NCI-H146 treated with DMSO at 0.1 percent for 48 hours (cell line): ENCODE measurements around the gene CHCT1.

ENCODE experiments used
- DNase-seq: peaks from one replicate; lab custom pipeline; 2025; ENCODE audit not compliant: unreplicated experiment; lab: John Stamatoyannopoulos, UW

Gene CHCT1

DNA sequence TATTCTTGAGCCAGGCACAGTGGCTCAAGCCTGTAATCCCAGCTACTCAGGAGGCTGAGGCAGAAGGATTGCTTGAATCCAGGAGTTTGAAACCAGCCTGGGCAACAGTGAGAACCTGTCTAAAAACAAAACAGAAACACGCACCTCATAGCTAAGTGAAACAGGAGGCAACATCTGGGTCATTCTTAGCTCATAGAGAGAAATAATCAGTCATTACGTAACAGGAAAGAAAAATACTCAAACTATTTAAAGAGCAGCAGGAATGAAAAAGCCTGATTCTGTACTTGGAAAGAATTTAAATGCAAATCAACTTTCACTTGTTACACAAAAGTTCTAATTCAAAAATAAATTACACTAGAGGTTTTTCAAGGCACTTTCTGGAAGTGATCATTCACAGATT is 17.2 kb downstream of the CHCT1 start:
- DNase-seq: no peak

DNA sequence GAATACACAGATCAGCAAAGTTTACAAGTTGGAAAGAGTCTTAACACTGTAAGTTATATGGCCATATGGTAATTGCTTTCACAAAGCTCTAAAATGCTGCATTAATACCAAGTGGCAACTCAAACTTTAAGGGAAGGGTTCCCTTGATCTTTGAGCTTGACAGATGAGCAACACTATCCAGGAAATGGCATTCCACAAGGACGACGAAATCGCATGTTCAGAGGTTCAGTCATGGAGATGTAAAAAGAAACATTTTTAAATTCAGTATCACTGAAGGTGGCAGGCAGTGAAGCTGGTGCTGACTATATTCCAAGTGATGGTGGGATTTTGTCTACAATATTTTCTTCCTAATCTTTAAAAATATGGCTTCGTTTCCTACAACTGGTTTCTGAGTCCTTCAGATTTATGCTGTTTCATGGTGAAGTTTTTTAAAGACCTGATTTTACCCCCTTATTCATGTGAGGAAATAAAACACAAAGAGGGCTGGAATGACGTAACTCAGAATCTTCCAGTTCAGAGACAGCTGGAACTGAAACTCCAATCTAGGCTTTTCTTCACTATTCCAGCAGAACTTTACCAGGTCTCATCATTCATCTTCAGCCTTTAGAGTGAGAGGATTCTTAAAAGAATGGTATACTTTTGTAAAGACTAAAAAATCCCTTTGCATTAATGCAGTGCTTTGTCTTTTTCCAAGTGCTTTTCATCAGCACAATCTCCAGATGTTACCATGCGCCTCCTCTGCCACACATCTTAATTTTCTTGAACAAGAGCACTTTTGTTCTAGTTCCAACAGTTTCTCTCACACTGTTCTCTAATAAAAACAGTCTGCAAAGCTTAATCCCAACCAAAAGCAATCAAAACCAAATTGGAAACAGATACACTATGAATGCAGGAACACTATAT is 20.2 kb downstream of the CHCT1 start:
- DNase-seq: no peak

DNA sequence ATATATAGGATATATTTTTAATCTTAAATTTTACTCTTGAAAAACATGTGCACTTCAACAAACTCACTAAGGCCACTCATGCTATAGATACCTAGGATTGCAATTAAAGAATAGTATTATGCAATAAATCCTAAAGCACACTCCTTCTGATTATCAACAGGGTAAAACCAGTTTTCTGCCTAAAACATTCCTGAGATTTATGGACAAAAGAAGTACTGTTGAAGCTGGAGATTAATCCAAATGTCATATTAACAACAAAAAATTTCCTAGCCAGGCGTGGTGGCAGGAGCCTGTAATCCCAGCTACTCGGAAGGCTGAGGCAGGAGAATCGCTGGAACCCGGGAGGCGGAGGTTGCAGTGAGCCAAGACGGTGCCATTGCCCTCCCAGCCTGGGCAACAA is 21.4 kb downstream of the CHCT1 start:
- no peak for DNase-seq

DNA sequence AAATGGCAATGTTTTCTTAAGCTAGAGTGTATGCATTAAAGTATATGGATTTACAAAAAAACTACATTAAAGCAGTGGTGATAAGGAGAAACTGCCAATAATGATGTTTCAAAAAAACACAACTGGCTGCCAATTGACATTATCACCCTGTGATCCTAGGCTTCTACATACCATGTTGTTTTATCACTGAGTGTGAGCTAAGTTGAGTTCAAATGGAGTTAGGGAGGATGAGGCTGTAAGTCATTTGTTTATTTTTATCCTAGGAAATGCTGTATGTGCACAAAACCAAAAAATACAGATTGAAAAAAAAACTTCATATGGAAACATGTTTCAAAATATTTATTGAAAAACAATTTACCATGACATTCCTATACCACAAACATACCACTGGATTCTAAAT is 22.9 kb downstream of the CHCT1 start:
- no peak for DNase-seq

DNA sequence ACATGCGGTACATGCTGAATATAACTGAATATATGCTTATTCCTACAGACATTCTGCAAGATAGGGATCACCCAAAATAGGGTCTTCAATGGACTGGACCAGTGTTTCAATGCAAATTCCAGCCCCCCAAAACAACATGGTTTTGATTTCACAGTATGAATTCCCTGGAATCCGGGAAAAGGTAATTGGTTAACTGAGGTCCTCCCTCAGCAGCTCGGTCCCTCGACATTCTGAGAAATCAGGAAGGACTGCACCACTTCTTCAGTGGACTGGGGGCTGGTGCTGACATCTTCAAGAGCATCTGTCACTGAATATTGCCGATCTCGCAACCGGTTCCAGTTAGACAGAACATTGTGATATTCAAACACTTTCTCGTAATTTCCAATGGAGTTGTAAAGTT is 25.1 kb downstream of the CHCT1 start:
- no peak for DNase-seq

DNA sequence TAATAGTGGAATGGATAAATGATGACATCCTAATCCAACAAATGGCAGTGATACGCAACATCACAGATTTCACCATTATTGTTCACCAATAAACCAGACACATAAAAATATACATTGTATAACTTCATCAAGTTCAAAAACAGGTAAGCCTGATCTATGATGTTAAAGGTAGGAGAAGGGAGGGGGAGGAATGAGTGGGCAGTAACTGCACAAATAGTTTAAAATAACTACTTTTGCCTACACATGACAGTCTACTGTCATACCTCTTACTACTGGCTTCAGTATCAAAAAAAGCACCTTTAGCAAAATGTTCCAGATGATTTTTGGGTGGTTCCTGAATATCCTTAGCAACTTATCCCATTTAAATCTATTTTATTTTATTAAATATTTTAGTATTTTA is 28.8 kb downstream of the CHCT1 start:
- DNase-seq: no peak

DNA sequence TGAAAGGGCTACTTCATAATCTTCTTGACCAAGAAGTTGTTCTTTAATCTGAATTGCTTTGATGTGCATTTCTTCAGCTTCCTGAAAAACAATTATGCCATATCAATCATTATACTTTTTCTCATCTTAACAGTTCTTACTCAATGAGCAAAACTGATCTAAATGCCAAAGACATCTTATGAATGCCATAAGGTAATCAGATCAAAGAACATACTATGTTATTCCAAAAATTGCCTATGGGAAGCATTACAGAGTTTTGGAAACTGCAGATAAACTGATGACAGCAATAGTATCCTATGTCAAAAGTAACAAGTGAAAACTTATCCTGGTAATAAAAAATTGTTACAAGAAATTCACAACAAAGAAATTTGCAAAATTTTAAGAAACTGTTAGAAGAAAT is 29.7 kb downstream of the CHCT1 start:
- no peak for DNase-seq

DNA sequence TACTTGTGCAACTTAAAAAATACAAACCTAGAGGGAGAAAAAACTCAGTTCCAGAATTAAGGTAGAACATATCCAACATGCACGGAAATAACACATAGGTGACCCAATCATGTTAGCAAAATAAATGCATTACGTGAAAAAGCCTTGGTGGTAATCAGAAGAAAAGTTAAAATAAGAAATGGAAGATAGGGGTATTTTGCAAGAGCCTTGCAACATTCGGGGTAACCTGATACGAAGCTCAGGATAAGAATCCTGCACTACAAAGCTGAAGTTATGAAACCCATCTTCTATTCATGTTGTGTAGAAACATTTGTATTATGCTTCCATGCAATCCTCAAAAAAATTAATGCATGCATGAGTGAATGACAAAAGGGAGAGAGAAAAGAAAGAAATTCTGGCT is 33.1 kb downstream of the CHCT1 start:
- DNase-seq: no peak

DNA sequence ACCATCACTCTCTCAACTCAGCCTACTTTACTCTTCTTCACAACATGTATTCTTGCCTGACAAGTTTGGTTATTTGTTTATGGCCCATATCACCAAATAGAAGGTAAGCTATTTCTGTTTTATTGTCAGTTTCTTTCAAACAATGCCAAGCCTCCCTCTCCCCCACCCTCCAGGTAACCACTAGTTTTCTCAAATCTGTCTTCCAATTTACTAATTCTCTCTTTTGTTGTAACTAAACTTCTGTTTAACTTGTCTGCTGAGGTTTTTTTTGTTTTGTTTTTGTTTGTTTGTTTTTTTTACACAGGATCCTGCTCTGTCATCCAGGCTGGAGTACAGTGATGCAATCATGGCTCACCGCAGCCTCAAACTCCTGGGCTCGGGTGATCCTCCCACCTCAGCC is 34.9 kb downstream of the CHCT1 start:
- DNase-seq: no peak

DNA sequence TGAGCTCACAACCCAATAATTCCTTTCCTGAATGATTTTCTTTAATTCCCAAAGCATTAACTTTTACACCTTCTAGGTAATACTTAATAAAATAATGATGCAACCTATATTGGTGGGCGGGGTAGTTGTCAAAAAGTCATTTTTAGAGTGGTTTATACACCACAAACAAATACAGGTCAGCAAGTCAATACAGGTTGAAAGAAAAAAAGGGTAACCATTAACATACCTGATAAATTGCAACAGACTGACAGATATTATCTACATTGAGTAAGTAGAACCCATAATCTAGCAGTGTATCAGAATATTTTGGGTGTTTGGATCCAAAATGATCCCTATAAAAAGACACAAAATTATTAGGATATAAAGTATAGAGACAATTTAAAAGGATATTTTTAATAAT is 39.3 kb downstream of the CHCT1 start:
- no peak for DNase-seq

DNA sequence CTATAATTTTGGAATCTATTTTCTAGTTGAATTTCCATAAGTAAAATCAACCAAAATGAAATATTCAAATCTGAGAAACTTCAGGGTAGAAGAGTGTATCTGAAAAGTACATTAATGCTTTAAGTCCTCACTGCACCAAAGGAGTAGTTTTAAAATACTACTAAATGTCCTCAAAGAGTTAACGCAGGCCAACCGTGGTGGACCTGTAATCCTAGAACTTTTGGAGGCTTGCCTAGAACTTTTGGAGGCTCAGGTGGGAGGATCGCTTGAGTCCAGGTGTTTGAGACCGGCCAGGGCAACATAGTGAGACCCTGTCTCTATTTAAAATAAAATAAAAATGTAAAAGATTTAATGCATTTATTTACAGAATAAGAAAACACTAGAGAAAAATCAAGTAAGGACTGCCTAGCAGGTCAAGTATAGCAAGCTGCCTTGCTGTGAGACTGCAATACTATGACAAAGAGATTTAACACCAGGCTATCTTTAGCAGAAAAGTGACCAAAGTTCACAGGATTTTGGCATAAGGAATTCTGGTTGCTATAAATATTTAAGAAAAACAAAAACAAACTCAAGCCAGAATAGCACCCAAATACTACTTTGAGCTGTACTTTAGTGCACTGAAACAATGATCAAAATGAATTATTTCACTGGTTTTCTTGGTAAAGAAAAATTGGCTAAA is 41.0 kb downstream of the CHCT1 start:
- no peak for DNase-seq

DNA sequence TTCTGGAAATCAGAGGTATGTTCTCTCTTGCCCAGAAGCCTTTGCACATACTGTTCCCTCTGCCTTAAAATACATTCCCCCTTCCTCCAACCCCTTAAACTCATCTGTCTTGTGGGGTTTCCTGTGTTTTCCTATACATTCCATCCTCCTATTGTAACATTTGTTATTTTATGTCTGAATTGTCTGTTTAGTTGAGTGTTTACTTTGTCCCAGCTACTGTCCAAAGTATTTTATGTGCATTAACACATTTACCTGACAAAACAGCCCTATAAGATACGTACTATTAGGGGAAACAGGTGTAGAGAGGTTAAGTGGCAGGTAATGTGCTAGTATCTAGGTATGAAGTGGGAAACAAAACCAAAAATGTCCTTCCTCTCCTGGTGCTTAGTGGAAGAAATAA is 42.1 kb downstream of the CHCT1 start:
- no peak for DNase-seq

DNA sequence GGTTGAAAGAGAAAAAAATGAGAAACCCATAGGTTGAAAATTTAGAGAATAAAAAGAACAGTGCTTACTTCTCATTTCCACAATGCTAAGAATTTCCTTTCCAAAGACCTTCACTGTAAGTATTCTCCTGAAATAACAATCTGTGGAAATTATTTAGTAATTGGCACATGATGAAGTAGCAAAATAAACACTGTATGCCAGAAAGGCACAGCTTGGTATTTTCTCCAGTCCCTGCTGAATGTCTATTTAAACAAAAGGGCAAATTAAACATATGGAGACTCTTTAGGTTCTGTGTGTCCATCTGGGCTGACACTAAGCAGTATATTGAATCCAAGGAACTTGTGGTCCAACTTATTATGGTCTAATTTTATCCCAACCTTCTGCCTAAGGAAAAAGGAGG is 46.1 kb downstream of the CHCT1 start:
- DNase-seq: no peak

DNA sequence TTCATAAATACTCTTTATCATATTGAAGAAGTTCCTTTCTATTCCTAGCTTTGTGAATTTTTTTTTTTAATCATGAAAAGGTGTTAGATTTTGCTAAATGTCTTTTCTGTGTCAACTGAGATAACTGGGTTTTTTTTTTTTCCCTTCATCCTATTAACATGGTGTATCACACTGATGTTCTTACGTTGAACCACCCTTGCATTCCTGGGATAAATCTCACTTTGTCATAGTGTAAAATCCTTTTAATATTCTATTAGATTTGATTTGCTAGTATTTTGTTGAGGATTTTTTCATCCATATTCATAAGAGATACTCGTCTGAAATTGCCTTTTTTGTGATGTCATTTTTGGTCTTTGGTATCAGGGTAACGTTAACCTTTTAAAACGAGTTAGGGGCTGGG is 49.2 kb downstream of the CHCT1 start:
- DNase-seq: no peak

DNA sequence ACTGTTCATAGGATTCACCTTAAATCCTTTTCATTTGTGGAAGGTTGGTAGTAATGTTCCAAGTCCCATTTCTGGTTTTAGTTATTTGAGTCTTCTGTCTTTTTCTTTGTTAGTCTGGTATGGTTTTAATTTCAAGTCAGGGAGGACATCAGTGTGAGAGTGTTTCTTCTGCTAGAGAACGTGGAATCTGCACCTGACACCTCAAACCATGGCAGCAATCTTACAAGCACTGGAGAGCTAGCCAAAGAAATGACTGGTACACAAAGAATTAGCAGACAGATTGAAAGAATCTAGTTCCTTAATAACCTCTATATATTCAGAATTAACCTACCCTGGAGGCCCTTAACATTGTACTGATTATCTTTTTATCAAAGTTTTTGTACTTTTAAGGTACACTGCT is 50.2 kb downstream of the CHCT1 start:
- no peak for DNase-seq

DNA sequence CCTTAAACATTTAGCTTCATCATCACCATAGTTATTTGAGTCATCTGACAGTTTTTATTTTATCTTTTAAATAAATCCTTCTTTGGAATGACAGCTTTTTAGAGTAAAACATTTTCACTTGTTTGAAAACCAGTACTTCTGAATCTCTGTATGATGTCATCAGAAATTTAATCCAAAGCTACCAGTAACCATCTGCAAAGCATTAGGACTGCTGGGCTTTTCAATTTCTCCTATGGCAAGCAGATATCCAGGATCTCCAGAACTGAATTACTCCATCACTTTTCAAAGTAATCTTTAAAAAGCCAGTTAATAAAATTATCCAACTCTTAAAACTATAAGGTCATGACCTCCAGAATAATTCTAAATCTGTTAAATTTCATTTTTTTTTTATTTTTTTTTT is 51.5 kb downstream of the CHCT1 start:
- DNase-seq: no peak
